ENCODE measurements around the gene ZNG1C.
"Not testable (repeated sequence)": the region's sequence is repeated elsewhere in the genome, so short reads cannot be mapped to it uniquely, and the experiment has no call there.

Gene ZNG1C

DNA sequence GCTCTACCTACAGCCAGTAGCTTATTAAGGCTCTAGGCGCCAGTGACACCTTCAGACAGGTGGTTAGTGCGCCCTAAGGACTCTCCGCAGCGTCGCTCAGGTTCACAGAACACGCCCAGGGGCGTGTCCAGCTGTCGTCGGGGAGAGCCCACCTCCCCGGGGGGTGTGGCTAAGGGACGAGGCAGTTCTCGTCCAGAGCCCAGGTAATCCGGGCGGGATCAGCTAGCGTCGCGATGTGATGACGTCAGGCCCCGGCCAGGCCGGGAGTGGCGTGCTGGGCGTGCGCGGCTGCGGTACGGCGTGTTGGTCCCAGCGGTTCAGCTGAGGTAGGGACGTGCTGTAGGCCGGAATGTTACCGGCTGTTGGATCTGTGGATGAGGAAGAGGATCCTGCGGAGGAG is at the start of gene ZNG1C:
Gene ZNG1C, plus strand, starts transcription at position 301 of the 400 bp plus-strand sequence. Its CDS starts 49 bp downstream, at position 350.
- not testable (repeated sequence) for DNase-seq, ATAC-seq

DNA sequence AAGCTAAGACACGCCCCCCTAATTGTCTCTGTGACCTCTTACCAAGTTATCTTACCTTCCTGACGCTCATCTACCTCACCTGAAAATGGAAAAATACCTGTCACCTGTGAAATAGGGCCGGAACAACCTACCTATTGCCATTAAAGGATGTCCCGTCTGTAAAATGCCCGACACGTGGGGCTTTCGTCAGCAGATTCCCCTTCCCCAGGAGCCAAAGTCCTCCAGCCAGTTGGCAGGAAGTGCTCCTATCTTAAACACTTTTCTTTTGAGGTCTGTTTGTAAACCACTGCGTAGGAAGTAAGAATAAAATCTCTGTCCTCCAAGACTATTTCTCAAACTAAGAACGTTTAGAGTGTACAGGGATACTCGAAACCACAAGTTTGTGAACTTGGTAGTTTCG is 654 bp downstream of the ZNG1C start:
- not testable (repeated sequence) for DNase-seq, ATAC-seq

DNA sequence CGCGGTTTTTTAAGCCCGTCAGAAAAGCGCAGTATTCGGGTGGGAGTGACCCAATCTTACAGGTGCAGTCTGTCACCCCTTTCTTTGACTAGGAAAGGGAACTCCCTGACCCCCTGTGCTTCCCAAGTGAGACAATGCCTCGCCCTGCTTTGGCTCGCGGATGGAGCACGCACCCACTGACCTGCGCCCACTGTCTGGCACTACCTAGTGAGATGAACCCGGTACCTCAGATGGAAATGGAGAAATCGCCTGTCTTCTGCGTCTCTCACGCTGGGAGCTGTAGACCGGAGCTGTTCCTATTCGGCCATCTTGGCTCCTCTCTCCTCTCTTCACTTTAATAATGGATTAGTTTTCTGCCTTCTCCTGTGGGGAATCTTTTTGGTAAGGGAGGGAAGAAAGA is 39.3 kb downstream of the ZNG1C start:
- DNase-seq, ATAC-seq: not testable (repeated sequence)

DNA sequence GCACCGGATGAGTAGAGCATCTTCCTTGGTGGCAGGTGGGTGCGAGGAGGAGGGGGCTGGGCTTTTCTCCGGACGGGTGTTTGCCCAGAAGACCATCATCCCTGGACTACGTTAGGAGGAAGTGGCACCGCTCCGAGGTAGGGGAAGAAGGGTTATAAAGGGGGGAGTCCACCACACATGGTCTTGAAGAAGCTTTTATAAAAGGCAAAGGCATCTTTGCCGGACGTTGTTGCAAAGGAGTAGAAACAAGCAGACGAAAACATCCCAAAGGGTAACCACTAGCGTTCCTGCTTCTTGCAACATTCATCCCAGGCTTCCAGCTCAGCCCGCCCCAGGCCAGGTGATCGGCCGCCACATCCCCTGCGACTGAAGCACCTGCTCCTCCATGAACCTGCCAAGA is 60.8 kb downstream of the ZNG1C start, which contains the start of gene FOXD4L3:
Gene FOXD4L3, plus strand, starts transcription at position 301 of the 400 bp plus-strand sequence. Its CDS starts 85 bp downstream, at position 386.
- not testable (repeated sequence) for ATAC-seq, DNase-seq

DNA sequence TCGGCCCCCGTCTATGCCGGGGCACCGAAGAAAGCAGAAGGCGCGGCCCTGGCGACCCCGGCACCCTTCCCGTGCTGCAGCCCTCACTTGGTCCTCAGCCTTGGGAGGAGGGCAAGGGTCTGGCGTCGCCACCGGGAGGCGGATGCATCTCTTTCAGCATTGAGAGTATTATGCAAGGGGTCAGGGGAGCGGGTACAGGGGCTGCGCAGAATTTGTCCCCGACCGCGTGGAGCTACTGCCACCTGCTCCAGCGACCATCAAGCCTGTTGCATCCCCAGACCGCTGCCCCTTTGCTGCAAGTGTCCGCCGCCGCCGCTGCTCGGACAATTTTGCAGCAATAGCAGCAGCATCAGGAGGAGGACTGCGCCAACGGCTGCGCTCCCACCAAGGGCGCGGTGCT is 62.0 kb downstream of the ZNG1C start:
- not testable (repeated sequence) for DNase-seq, ATAC-seq

DNA sequence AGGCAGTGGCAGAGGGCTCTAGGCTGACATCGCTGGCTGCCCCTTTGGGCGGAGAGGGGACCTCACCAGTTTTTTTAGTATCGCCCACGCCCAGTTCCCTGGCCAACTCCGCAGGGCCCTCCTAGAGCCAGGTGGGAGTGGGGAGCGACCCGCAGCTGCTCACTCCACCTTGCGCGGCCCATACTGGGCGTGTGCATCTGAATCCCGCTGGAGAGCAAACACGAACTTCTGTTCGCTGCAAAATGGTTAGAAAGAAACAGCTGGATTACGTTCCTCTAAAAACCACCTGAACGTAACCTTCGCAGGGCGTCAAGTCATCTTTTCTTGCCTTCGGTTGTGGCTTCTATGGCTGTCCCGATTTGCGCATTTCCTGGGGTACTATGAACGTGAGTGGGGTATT is 62.4 kb downstream of the ZNG1C start:
- DNase-seq, ATAC-seq: not testable (repeated sequence)

DNA sequence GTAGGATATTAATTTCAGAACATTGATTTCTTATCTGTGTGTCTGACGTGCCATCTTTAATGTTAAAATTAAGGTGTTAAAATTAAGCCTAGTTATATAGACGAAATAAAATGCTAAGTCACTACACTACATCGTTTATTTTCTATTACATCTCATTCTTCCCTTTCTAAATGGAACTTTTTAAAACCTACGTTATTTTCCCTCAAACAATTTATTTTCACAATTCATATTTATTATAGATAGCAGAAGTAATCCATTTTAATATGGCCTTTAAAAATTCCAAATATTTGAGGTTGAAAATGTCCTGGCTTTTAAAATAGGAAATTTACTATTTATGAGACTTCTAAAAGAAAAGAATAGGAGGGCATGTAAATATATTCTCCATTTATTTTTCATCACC is 63.0 kb downstream of the ZNG1C start:
- not testable (repeated sequence) for ATAC-seq, DNase-seq

DNA sequence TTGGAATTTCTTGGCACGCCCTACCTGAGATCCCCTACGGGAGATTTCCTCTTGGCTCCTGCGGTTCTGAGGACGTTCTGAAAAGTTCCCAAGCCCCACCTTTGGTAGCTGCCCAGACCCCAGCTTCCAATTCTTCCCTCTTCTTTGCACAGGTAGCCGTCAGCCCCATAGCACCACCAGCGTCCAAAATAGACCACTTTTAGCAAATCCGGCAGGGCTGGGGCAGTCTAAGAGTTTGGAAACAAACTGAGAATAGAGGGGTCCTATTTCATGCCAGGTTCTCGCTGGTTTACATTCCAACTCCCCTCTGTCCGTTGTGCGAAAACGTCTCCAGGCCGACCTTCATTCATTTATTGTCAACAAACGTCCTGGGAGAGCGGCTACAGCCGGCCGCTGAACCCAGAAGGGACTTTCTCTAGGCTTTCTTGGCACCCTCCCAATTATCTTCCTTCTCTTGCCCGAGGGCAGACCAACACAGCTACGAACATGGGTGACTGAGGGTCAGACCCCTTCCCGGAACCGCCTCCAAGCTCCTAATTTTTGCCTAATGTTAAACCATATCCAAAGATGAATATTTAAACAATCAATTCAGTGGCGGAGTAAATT is 64.0 kb downstream of the ZNG1C start:
- DNase-seq, ATAC-seq: not testable (repeated sequence)

DNA sequence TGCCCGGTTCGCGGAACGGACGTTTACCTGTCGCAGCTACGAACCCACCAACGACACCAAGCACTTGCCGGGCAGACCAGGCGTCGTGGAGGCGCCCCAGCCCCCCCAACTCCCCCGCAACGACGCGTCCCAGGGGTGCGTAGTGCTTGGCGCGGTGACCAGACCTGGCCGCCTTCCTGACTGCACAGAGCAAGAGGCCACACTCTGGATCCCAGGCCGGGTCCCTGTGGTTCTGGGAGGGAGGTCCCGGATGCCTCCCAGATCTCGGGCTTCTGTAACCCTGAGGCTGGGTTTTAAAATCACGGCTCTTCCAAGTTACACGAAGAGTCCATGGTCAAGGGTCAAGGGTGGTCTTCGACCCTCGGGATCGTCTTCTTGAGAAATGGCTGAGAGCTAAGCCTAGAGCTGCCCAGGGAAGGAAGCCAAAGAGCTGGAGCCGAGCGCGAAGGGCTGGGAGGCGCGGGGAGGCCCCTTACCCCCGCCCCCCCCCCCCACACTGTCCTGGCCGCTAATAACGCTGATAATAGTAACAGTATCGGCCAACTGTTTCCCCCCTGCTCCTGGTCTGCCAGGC is 64.7 kb downstream of the ZNG1C start:
- ATAC-seq: not testable (repeated sequence)

DNA sequence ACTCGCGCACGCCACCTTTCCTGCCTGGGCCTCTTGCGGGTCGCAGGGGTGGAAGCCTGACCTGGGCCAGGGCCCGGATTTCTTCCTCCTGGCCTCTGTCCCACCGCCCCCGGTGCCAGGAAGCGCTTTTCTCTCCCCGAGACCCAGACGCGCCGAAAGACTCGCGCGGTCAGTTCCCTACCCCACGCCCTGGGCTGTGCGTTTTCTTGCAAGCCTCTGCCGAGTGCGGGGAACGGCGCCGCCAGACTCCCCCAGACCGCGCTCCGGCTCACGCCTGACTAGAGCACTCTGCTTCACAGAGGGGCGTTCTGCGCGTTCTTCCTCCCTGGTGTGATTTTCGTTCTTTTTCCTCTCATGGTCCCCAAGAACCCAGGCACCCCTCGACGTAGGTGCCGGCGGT is 65.3 kb downstream of the ZNG1C start:
- not testable (repeated sequence) for DNase-seq, ATAC-seq

More for the DNA sequence above, 64.7 kb downstream of the ZNG1C start:
- DNase-seq: not testable (repeated sequence)

DNA sequence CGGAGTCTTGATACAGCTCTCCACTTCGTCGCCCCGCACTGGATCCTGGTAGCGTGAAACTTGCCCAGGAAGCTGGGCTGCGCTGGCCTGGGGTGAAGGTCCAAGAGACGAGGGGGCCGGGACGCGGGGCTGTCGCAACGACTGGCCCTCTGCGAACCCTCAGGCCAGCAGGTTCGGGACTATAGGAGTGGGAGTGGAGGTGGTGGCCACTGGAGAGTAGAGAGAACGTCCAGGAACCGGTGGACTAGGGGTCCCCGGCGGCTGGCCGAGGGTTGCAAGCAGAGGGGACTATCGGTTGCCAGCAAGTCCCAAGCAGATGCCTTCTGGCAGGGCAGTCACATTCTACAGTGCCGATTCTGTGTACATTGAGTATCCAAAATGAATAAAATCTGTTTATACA is 65.9 kb downstream of the ZNG1C start:
- ATAC-seq, DNase-seq: not testable (repeated sequence)

DNA sequence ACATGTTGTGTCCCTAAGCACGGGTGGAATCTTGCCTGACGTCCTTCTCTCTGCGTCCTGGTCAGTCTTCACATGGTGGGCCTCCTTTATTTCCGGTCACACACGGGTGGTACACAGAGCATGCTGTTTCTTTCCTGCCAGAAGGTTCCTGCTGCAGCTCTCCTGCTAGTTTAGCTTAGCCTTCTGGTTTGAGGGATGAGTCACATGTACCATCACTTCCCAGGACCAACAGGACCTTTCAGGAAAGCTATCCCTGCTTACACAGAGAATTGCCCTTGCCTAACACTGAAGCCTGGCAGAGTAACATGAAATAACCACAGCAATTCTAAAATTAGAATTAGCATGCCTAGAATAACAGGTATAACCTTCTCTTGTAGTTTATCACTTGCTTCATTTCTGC is 69.4 kb downstream of the ZNG1C start:
- ATAC-seq, DNase-seq: not testable (repeated sequence)

DNA sequence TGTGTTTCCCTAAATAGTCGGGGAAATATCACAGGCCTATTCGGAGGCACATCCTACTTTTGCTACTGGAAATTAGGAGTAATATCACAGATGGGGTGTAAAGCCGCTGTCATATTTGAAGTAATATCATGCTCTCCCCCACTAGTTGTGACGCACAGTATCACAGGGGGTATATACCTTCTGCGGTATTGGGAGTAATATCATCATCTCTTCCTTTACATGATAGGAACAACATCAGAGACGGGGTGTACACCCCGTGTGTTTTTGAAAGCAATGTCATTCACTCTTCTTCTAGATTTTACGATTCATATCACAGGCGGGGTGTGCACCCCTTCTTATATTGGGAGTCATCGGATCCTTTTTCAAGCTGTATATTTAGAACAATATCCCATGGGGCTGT is 76.4 kb downstream of the ZNG1C start:
- not testable (repeated sequence) for ATAC-seq, DNase-seq

DNA sequence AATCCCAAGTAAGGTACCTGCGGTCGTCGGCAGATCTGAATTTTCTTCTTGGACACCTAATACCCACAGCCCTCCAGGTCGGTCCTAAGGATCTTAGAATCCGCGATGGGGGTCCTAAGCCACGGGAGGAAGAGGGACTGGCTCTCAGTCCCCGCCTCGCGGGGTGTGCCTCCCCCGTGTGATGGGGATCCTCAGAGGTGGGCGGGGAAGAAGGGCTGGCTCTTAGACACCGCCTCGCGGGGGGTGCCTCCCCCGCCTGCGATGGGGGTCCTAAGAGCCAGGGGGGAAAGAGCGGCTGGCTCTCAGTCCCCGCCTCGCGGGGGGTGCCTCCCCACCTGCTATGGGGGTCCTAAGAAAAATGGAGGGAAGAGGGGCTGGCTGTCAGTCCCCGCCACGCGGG is 82.0 kb downstream of the ZNG1C start:
- DNase-seq, ATAC-seq: not testable (repeated sequence)

DNA sequence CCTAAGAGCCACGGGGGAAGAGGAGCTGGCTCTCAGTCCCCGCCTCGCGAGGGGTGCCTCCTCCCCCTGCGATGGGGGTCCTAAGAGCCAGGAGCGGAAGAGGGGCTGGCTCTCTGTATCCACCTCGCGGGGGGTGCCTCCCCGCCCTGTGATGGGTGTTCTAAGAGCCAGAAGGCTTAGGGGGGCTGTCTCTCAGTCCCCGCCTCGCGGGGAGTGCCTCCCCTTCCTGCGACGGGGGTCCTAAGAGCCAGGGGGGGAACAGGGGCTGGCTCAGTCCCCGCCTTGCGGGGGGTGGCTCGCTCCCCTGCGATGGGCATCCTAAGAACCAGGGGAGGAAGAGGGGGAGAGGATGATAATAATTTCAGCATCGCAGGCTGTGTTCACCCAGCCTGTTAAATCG is 82.7 kb downstream of the ZNG1C start:
- DNase-seq, ATAC-seq: not testable (repeated sequence)

DNA sequence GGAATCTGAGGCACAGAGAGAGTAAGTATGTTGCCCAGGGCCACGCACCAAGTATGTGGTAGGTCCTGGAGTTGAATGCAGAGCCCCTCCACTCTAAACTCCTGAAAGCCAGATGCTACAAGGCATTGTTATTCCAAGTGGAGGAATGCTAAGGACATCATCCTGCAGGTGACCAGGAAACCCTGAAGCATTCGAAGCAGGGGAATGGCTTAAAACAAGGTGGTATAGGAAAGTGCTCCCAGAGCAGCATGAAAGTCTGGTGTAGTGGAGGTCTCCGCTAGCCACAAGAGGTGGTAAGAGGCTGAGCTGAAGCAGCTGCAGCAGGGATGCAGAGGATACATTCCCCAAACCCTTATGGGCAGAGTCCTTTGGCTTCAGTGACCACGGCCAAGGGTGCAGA is 87.3 kb downstream of the ZNG1C start:
- ATAC-seq: not testable (repeated sequence)

DNA sequence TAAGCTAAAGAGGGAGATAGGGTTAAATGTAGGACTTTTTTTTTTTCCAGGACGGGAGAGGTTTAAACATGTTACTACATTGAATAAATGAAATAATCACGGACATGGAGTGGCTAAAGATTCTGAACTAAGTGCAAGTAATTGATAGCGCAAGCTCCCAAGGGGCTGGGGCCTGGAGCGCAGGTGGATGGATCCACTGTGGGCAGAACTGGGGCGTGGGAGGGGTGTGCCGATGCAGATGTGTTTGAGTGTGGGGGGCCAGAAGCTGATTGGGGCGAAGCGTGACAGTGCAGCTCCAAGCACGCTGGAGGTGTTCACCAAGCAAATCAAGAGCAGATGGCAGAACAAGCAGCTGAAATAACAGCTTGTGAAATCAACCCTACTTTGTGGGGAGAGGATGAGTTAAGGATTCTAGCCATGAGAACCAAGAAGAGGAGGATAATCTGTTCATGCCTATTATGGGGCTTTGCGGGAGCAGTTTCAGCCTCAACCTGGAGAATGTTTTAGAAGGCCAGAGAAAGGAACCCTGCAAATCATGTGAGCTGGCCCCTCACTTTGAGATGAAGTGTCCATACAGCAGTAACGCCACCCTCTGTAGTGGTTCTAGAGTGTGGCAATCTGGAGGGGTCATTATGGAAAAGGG is 88.9 kb downstream of the ZNG1C start:
- DNase-seq, ATAC-seq: not testable (repeated sequence)

More for the DNA sequence above, 87.3 kb downstream of the ZNG1C start:
- not testable (repeated sequence) for DNase-seq

DNA sequence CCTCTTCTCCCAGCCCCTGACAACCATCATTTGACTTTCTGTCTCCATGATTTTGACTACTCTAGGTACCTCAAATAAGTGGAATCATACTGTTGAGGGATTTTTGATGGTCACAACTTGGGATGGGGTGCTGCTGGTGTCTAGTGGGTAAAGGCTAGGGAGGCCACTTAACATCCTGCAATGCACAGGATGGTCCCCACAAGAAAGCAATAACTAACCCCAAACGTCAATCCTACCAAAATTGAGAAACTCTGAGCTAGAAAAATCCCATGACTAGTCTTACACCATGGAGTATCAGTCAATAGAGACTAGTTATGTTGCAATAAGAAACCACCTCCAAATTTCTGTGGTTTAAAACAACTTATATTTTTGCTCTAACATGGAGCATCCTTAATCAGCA is 90.3 kb downstream of the ZNG1C start:
- ATAC-seq, DNase-seq: not testable (repeated sequence)

DNA sequence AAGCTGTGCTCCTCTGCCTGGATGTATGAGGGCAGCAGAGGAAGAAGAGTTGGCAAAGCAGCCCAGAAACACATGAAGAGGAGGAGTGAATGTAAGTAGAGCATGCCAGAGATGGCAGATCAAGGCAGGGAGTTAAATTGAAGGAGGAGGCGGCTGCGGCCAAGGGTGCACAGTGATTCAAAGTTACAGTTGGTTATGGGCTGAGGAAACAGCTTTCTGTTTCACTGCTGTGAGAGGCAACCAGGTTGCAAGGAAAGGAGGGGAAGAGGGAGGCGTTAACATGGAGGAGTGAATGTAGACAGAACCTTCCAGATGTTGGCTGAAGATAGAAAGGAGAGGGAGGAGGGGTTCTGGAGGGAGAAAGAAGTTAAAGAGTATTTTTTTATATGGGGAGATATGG is 94.2 kb downstream of the ZNG1C start:
- ATAC-seq: peak; percentile 43

DNA sequence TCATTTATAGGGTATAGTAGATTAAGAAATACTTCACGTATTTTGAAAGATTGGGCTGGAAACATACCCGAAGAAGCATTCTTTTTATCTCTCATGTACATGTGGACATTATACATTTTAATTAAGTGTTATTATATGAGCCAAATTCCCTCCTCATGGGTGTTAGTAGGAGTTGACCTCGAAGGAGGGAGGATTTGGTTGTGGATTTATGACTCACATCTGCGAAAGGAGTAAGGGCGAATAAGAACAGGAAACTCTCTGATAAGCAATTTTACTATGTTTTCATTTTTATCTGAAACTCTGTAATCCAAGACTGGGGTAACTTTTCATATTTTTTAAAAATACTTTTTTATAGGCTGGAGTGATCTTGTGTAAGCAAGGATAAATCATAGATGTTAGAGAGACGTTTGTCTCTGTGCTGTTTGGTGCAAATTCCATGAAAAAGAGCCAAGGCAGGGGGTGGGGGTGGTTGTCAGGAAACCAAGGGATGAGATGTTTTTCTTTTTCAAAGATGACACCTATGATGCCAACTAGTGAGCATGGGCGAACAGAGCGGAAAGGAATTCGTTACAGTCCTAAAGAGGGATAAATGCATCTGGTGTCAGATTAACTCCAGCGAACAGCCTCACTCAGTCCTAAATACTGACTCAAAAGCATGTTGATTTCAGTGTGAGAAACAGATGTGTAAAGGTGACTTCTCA is 95.0 kb downstream of the ZNG1C start:
- ATAC-seq, DNase-seq: not testable (repeated sequence)

More for the DNA sequence above, 94.2 kb downstream of the ZNG1C start:
- not testable (repeated sequence) for DNase-seq

DNA sequence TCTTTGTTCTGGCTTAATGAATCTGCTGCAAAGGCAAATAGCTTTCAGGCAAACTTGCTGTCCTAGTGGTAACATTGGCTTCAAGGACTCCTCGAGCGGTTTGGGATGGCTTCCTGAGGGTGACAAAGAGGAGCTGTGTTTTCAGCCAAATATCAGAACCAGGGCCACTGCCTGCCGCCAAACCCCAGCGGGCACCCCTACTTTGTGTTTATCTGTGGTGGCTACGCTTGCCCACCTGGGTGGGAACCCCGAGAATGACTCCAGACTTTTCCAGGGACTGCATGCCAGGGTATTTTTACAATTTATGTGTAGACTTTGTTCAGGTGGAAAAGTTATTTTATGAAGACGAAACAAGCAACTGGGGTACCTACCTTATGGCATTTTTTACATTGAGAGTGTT is 96.2 kb downstream of the ZNG1C start:
- DNase-seq, ATAC-seq: not testable (repeated sequence)

All from stimulated activated naive CD8-positive, alpha-beta T cell treated with anti-CD3 and anti-CD28 coated beads, Interleukin-15, Interleukin-2, amounts not matched to agents 100 U/mL and 50 U/mL, for 24 hours (primary cell).